ENCODE measurements around the gene BIRC2.
A peak's percentile ranks its signal among the peaks of the same experiment; 100 is the strongest.
"Not testable (repeated sequence)": the region's sequence is repeated elsewhere in the genome, so short reads cannot be mapped to it uniquely, and the experiment has no call there.

Gene BIRC2

GRCh38 chr11:102346748-102347461, at the start of gene BIRC2:
TSS of gene BIRC2 (plus strand) at chr11:102347214. CDS start at chr11:102349855, 2,641 bp downstream.
- H3K9me3 ChIP-seq: no peaks in the 10 kb centered on the region
- H3K36me3 ChIP-seq (replicated peaks): peaks cover 4% of the 10 kb centered on the region; the same call in 1 of the 2 replicates
- in situ Hi-C loops (cut with MboI; ENCODE audit: low sequenced_read_pairs): loop anchor here (5.0 kb wide), 1 partner anchor 60 kb away; no protein-coding TSS in a partner anchor
- peak within 1 kb of the TSS; percentile 82 for H3K4me3 ChIP-seq
- H3K27me3 ChIP-seq (ENCODE audit: low read depth): no peaks in the 10 kb centered on the region
- peak; percentile 76 to 95 for DNase-seq (ENCODE audit: low spot score in 2 of 2)
- peaks cover 7% of the 10 kb centered on the region for H3K4me1 ChIP-seq

- H3K9me3 ChIP-seq; H3K4me1 ChIP-seq; H3K27me3 ChIP-seq (ENCODE audit: low read depth); H3K4me3 ChIP-seq; in situ Hi-C loops (cut with MboI; ENCODE audit: low sequenced_read_pairs); H3K36me3 ChIP-seq (replicated peaks); DNase-seq (ENCODE audit: low spot score in 2 of 2): not testable (repeated sequence)
Measured at GRCh38 chr11:102300837-102301236, 46.2 kb upstream of the BIRC2 start.

GRCh38 chr11:102302241-102302640, 44.8 kb upstream of the BIRC2 start:
- Histone ChIP-seq H3K4me3 (no peak overlapping the region), H3K36me3 (replicated peaks) (no peaks in the 10 kb centered on the region), H3K27me3 (ENCODE audit: low read depth) (peaks cover 2% of the 10 kb centered on the region; the same call in 1 of the 2 replicates), H3K4me1 (no peaks in the 10 kb centered on the region), H3K9me3 (no peaks in the 10 kb centered on the region; the same call in 1 of the 2 replicates)
- DNase-seq (ENCODE audit: low spot score in 2 of 2): no peak
- in situ Hi-C loops (cut with MboI; ENCODE audit: low sequenced_read_pairs): no loop called here

- peaks cover 2% of the 10 kb centered on the region; the same call in 1 of the 2 replicates for H3K27me3 ChIP-seq (ENCODE audit: low read depth)
- no peak for DNase-seq (ENCODE audit: low spot score in 2 of 2)
- no peaks in the 10 kb centered on the region; the same call in 1 of the 2 replicates for H3K9me3 ChIP-seq
- in situ Hi-C loops (cut with MboI; ENCODE audit: low sequenced_read_pairs): no loop called here
- no peaks in the 10 kb centered on the region for H3K4me1 ChIP-seq
- no peak overlapping the region for H3K4me3 ChIP-seq
- no peaks in the 10 kb centered on the region for H3K36me3 ChIP-seq (replicated peaks)
Measured at GRCh38 chr11:102304686-102305085, 42.3 kb upstream of the BIRC2 start.

GRCh38 chr11:102305352-102306047, 41.5 kb upstream of the BIRC2 start:
- in situ Hi-C loops (cut with MboI; ENCODE audit: low sequenced_read_pairs): no loop called here
- no peak for DNase-seq (ENCODE audit: low spot score in 2 of 2)

GRCh38 chr11:102306048-102306597, 40.9 kb upstream of the BIRC2 start:
- H3K36me3 ChIP-seq (replicated peaks): no peaks in the 10 kb centered on the region
- no peaks in the 10 kb centered on the region; the same call in 1 of the 2 replicates for H3K9me3 ChIP-seq
- H3K27me3 ChIP-seq (ENCODE audit: low read depth): 0 out of 2 replicates have a peak, but pooled peaks cover 2% of the 10 kb centered on the region
- no peak overlapping the region for H3K4me3 ChIP-seq
- no peak for DNase-seq (ENCODE audit: low spot score in 2 of 2)
- H3K4me1 ChIP-seq: no peaks in the 10 kb centered on the region
- in situ Hi-C loops (cut with MboI; ENCODE audit: low sequenced_read_pairs): no loop called here

More at GRCh38 chr11:102305352-102306047, 41.5 kb upstream of the BIRC2 start:
- Histone ChIP-seq H3K27me3 (ENCODE audit: low read depth) (0 out of 2 replicates have a peak, but pooled peaks cover 2% of the 10 kb centered on the region), H3K36me3 (replicated peaks) (no peaks in the 10 kb centered on the region), H3K9me3 (no peaks in the 10 kb centered on the region; the same call in 1 of the 2 replicates), H3K4me3 (no peak overlapping the region), H3K4me1 (no peaks in the 10 kb centered on the region)

- Histone ChIP-seq H3K4me3 (no peak overlapping the region), H3K9me3 (no peaks in the 10 kb centered on the region), H3K4me1 (no peaks in the 10 kb centered on the region), H3K36me3 (replicated peaks) (no peaks in the 10 kb centered on the region), H3K27me3 (ENCODE audit: low read depth) (0 out of 2 replicates have a peak, but pooled peaks cover 2% of the 10 kb centered on the region)
- in situ Hi-C loops (cut with MboI; ENCODE audit: low sequenced_read_pairs): no loop called here
- no peak for DNase-seq (ENCODE audit: low spot score in 2 of 2)
Measured at GRCh38 chr11:102306817-102307726, 39.9 kb upstream of the BIRC2 start.

GRCh38 chr11:102307727-102308038, 39.3 kb upstream of the BIRC2 start:
- DNase-seq (ENCODE audit: low spot score in 2 of 2): no peak
- no peaks in the 10 kb centered on the region for H3K36me3 ChIP-seq (replicated peaks)
- H3K4me3 ChIP-seq: no peak overlapping the region
- H3K4me1 ChIP-seq: no peaks in the 10 kb centered on the region
- no peaks in the 10 kb centered on the region for H3K9me3 ChIP-seq
- in situ Hi-C loops (cut with MboI; ENCODE audit: low sequenced_read_pairs): no loop called here
- 0 out of 2 replicates have a peak, but pooled peaks cover 2% of the 10 kb centered on the region for H3K27me3 ChIP-seq (ENCODE audit: low read depth)

- Histone ChIP-seq H3K27me3 (ENCODE audit: low read depth) (0 out of 2 replicates have a peak, but pooled peaks cover 2% of the 10 kb centered on the region), H3K4me3 (no peak overlapping the region), H3K9me3 (no peaks in the 10 kb centered on the region), H3K4me1 (no peaks in the 10 kb centered on the region), H3K36me3 (replicated peaks) (no peaks in the 10 kb centered on the region)
- in situ Hi-C loops (cut with MboI; ENCODE audit: low sequenced_read_pairs): no loop called here
- peak in 1 of 2 experiments; percentile 44 for DNase-seq (ENCODE audit: low spot score in 2 of 2)
Measured at GRCh38 chr11:102309621-102310541, 37.1 kb upstream of the BIRC2 start.

GRCh38 chr11:102312667-102313066, 34.3 kb upstream of the BIRC2 start:
- Histone ChIP-seq H3K4me1 (no peaks in the 10 kb centered on the region), H3K9me3 (no peaks in the 10 kb centered on the region), H3K36me3 (replicated peaks) (no peaks in the 10 kb centered on the region), H3K4me3 (no peak overlapping the region), H3K27me3 (ENCODE audit: low read depth) (no peaks in the 10 kb centered on the region)
- in situ Hi-C loops (cut with MboI; ENCODE audit: low sequenced_read_pairs): no loop called here
- no peak for DNase-seq (ENCODE audit: low spot score in 2 of 2)

- Histone ChIP-seq H3K9me3 (no peaks in the 10 kb centered on the region), H3K4me3 (no peak overlapping the region), H3K4me1 (no peaks in the 10 kb centered on the region), H3K27me3 (ENCODE audit: low read depth) (no peaks in the 10 kb centered on the region), H3K36me3 (replicated peaks) (no peaks in the 10 kb centered on the region)
- DNase-seq (ENCODE audit: low spot score in 2 of 2): no peak
- in situ Hi-C loops (cut with MboI; ENCODE audit: low sequenced_read_pairs): no loop called here
Measured at GRCh38 chr11:102313238-102313940, 33.6 kb upstream of the BIRC2 start.

GRCh38 chr11:102314784-102315183, 32.2 kb upstream of the BIRC2 start:
- in situ Hi-C loops (cut with MboI; ENCODE audit: low sequenced_read_pairs): no loop called here
- DNase-seq (ENCODE audit: low spot score in 2 of 2): no peak
- Histone ChIP-seq H3K27me3 (ENCODE audit: low read depth) (no peaks in the 10 kb centered on the region), H3K4me1 (no peaks in the 10 kb centered on the region), H3K9me3 (no peaks in the 10 kb centered on the region), H3K4me3 (no peak overlapping the region), H3K36me3 (replicated peaks) (no peaks in the 10 kb centered on the region)

Data from HAP-1 (cell line).